ENCODE measurements around the gene SHKBP1.

Gene SHKBP1

GRCh38 chr19:40571831-40572495 is 4.7 kb upstream of the SHKBP1 start:
- ChIA-PET POLR2A (no interaction called here), CTCF (interaction anchor here (1.4 to 2.2 kb wide), 4 partner anchors 23 to 151 kb away, joined by 3 to 7 read pairs (median 4); partner anchors contain the start of genes BLVRB and SPTBN4)
- no peak for TF ChIP-seq CTCF (IDR thresholded peaks at IDR 0.05; ENCODE audit: control extremely low read depth, extremely low read depth, low read depth, missing control alignments)
- DNase-seq (ENCODE audit: extremely low spot score), result no peak

GRCh38 chr19:40575326-40575725 is 1.3 kb upstream of the SHKBP1 start:
- TF ChIP-seq CTCF (IDR thresholded peaks at IDR 0.05; ENCODE audit: control extremely low read depth, extremely low read depth, low read depth, missing control alignments), result no peak
- ChIA-PET POLR2A (no interaction called here), CTCF (interaction anchor here (0.6 kb wide), 1 partner anchor 21 kb away, joined by 3 read pairs; no protein-coding TSS in a partner anchor)
- DNase-seq (ENCODE audit: extremely low spot score), result no peak

GRCh38 chr19:40576151-40576584 is 505 bp upstream of the SHKBP1 start:
- no peak for DNase-seq (ENCODE audit: extremely low spot score)
- no peak for TF ChIP-seq CTCF (IDR thresholded peaks at IDR 0.05; ENCODE audit: control extremely low read depth, extremely low read depth, low read depth, missing control alignments)
- ChIA-PET POLR2A (interaction anchor here (0.5 kb wide), 1 partner anchor 241 kb away, joined by 8 read pairs; no protein-coding TSS in a partner anchor), CTCF (no interaction called here)

- ChIA-PET CTCF (interaction anchor here (0.8 to 1.5 kb wide), 3 partner anchors 8 to 273 kb away, joined by 3 to 7 read pairs (median 3); no protein-coding TSS in a partner anchor), POLR2A (no interaction called here)
- DNase-seq (ENCODE audit: extremely low spot score), result no peak
- TF ChIP-seq CTCF (IDR thresholded peaks at IDR 0.05; ENCODE audit: control extremely low read depth, extremely low read depth, low read depth, missing control alignments), result no peak
These were observed 1.8 kb downstream of the SHKBP1 start for GRCh38 chr19:40578442-40578908.

- ChIA-PET POLR2A (no interaction called here), CTCF (interaction anchor here (0.9 to 1.1 kb wide), 2 partner anchors 19 to 57 kb away, joined by 3 read pairs; no protein-coding TSS in a partner anchor)
- TF ChIP-seq CTCF (IDR thresholded peaks at IDR 0.05; ENCODE audit: control extremely low read depth, extremely low read depth, low read depth, missing control alignments), result no peak
- no peak for DNase-seq (ENCODE audit: extremely low spot score)
These were observed 3.9 kb downstream of the SHKBP1 start for GRCh38 chr19:40580619-40581018.

GRCh38 chr19:40581531-40581930 is 4.9 kb downstream of the SHKBP1 start:
- ChIA-PET CTCF (interaction anchor here (0.9 to 1.4 kb wide), 3 partner anchors 18 to 58 kb away, joined by 3 read pairs; partner anchors contain the start of gene LTBP4), POLR2A (no interaction called here)
- no peak for TF ChIP-seq CTCF (IDR thresholded peaks at IDR 0.05; ENCODE audit: control extremely low read depth, extremely low read depth, low read depth, missing control alignments)
- no peak for DNase-seq (ENCODE audit: extremely low spot score)

Data from GM10248 (cell line).